ENCODE data around the gene FKBP8.

DNA sequence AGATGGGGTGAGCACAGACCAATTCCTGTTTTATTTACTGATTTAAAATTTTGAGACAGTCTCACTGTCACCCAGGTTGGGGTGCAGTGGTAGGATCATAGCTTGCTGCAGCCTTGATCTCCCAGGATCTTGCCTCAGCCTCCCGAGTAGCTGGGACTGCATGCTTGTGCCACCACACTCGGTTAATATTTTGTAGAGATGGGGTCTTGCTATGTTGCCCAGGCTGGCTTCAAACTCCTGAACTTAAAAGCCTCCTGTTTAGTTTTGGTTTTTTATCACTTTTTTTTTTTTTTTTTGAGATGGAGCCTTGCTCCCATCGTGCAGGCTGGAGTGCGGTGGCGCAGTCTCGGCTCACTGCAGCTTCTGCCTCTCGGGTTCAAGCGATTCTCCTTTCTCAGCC, 33.0 kb upstream of the FKBP8 start:
- TF ChIP-seq POLR2A (IDR thresholded peaks at IDR 0.05; ENCODE audit: low read depth, low read length) = no peak
- TF ChIP-seq, protein P1, sequence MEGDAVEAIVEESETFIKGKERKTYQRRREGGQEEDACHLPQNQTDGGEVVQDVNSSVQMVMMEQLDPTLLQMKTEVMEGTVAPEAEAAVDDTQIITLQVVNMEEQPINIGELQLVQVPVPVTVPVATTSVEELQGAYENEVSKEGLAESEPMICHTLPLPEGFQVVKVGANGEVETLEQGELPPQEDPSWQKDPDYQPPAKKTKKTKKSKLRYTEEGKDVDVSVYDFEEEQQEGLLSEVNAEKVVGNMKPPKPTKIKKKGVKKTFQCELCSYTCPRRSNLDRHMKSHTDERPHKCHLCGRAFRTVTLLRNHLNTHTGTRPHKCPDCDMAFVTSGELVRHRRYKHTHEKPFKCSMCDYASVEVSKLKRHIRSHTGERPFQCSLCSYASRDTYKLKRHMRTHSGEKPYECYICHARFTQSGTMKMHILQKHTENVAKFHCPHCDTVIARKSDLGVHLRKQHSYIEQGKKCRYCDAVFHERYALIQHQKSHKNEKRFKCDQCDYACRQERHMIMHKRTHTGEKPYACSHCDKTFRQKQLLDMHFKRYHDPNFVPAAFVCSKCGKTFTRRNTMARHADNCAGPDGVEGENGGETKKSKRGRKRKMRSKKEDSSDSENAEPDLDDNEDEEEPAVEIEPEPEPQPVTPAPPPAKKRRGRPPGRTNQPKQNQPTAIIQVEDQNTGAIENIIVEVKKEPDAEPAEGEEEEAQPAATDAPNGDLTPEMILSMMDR (conservative IDR thresholded peaks at IDR 0.05; ENCODE audit: low read depth, low read length) = no peak
- TF ChIP-seq FOS (IDR thresholded peaks at IDR 0.05; ENCODE audit: low read depth, low read length) = no peak
- no peak for TF ChIP-seq RFX5 (IDR thresholded peaks at IDR 0.05; ENCODE audit: low read depth, low read length)

All from IMR-90 (cell line).